GM12878 (cell line): Measurements from ENCODE around the gene ANKRD30B. TPM values are rescaled to one million over a fixed set of nuclear protein-coding genes. Genes with fewer than 3 reads are reported as not detected.

Experiments used
- NBN ChIP-seq: fragments of 450-650 bp; IDR thresholded peaks from 2 replicates; pipeline ENCODE4 v1.6.1; 2016
- ZZZ3 ChIP-seq: IDR thresholded peaks from 2 replicates; pipeline ENCODE4 v1.6.1; 2011; ENCODE audit warnings: low read depth; ENCODE audit not compliant: control insufficient read depth, insufficient read length
- microRNA-seq: library from miRNA; unstranded; fragments of <30 nt; microRNA quantifications from one replicate; pipeline ENCODE4, GENCODE V29; 2018
- polyA plus RNA-seq, 11 experiments: library from polyadenylated mRNA; depleted of rRNA in 4 of 11; unstranded in 6 of 11; stranded (reverse) in 5 of 11; fragments of >200 nt; fragmentation: Nextera tagmentation in 4 of 11; fragmentation: Illumina TruSeq in 1 of 11; extraction: Ambion mirVana in 4 of 11; extraction: Trizol in 1 of 11; gene quantifications; 1 replicate in 1 of 11; 2 replicates in 10 of 11; pipeline versions ENCODE4 v1.2.1 to v1.2.3, GENCODE V29; 2011 to 2016; ENCODE audit warnings: inconsistent platforms in 2 of 11, missing spikeins in 2 of 11, low read depth in 1 of 11
- small RNA-seq: library from RNA; depleted of rRNA; stranded (forward); fragments of <200 nt; gene quantifications from one replicate; pipeline ENCODE3, GENCODE V24; 2014
- total RNA-seq, 4 experiments: library from RNA; depleted of rRNA in 3 of 4; stranded (reverse); fragments of >200 nt in 3 of 4; fragmentation: Illumina TruSeq in 1 of 4; extraction: Trizol in 1 of 4; gene quantifications; 2 replicates each; pipeline versions ENCODE4 v1.2.1 to v1.2.3, GENCODE V29; 2013 to 2021

The ANKRD30B gene
- total and polyA plus RNA-seq, 10 of the 15 experiments (the other 5 are each of a cell fraction or from before 2014, with no cell fraction given): not detected

- TF ChIP-seq ZZZ3 (no peak), NBN (no peak)
Measured at GRCh38 chr18:14900435-14900834, 152.5 kb downstream of the ANKRD30B start (continued).

Small RNA genes lying within 50 kb of the gene (microRNA-seq; reads per million reads assigned to microRNA genes)
- not detected for gene MIR3156-2

Small RNA genes lying within 50 kb of the gene (small RNA-seq; reads per million reads assigned to genes)
- gene MIR3156-2: not detected
- gene RNU6-1210P: not detected

Other genes starting within 250 kb of the ANKRD30B start
- not detected in 2 replicates for gene POTEC, start 204.6 kb upstream of the ANKRD30B start, total RNA-seq (2014; rRNA removed)
- not detected in 2 replicates for gene POTEC, start 204.6 kb upstream of the ANKRD30B start, total RNA-seq (2014; rRNA removed; fragmentation: Illumina TruSeq; extraction: Trizol)
- not detected in 2 replicates for gene POTEC, start 204.6 kb upstream of the ANKRD30B start, total RNA-seq (2021)
- gene POTEC, start 204.6 kb upstream of the ANKRD30B start, polyA plus RNA-seq (2011; rRNA removed): not detected in 2 replicates
- not detected in 2 replicates for gene POTEC, start 204.6 kb upstream of the ANKRD30B start, polyA plus RNA-seq (2014; fragmentation: Illumina TruSeq; extraction: Trizol)
- not detected for gene POTEC, start 204.6 kb upstream of the ANKRD30B start, polyA plus RNA-seq (2014; fragmentation: Nextera tagmentation; extraction: Ambion mirVana)
- gene POTEC, start 204.6 kb upstream of the ANKRD30B start, polyA plus RNA-seq (2014; rRNA removed): not detected in 2 replicates
- not detected for gene POTEC, start 204.6 kb upstream of the ANKRD30B start, polyA plus RNA-seq (2016; fragmentation: Nextera tagmentation; extraction: Ambion mirVana)